GM23248 (cell line): Measurements from ENCODE around the gene DPP3. TPM values are rescaled to one million over a fixed set of nuclear protein-coding genes. Genes with fewer than 3 reads are reported as not detected.
"Not testable (repeated sequence)": the region's sequence is repeated elsewhere in the genome, so short reads cannot be mapped to it uniquely, and the experiment has no call there.

ENCODE experiments used
- DNase-seq: peaks from one replicate; pipeline ENCODE4 v3.0.0-alpha.2; 2015
- H2AFZ ChIP-seq: fragments of 200-600 bp; sonication (generic); 2 replicates; pipeline ENCODE4 v1.6.1; 2016; ENCODE audit warnings: antibody characterized with exemption
- H3F3A ChIP-seq: fragments of 200-600 bp; sonication (generic); 2 replicates; pipeline ENCODE4 v1.6.1; 2016; ENCODE audit warnings: mild to moderate bottlenecking, antibody characterized with exemption, mixed run types; ENCODE audit not compliant: insufficient read depth
- H3K27ac ChIP-seq: fragments of 200-600 bp; sonication (generic); 2 replicates; pipeline ENCODE4 v1.5.1; 2016; ENCODE audit warnings: mild to moderate bottlenecking
- H3K27me3 ChIP-seq: fragments of 200-600 bp; sonication (generic); replicated peaks from 2 replicates; pipeline ENCODE4 v1.6.1; 2016; ENCODE audit warnings: mild to moderate bottlenecking; ENCODE audit not compliant: insufficient read depth
- H3K36me3 ChIP-seq: fragments of 200-600 bp; sonication (generic); 2 replicates; pipeline ENCODE4 v1.6.1; 2016; ENCODE audit warnings: low read depth, mild to moderate bottlenecking
- H3K4me1 ChIP-seq: fragments of 200-600 bp; sonication (generic); 2 replicates; pipeline ENCODE4 v1.6.1; 2016; ENCODE audit warnings: mild to moderate bottlenecking; ENCODE audit not compliant: insufficient read depth
- H3K4me2 ChIP-seq: fragments of 200-600 bp; sonication (generic); one replicate; pipeline ENCODE4 v1.6.1; 2016; ENCODE audit warnings: mild to moderate bottlenecking; ENCODE audit not compliant: unreplicated experiment
- H3K4me3 ChIP-seq: fragments of 200-600 bp; sonication (generic); 2 replicates; pipeline ENCODE4 v1.5.1; 2016; ENCODE audit warnings: mild to moderate bottlenecking
- H3K79me2 ChIP-seq: fragments of 200-600 bp; sonication (generic); 2 replicates; pipeline ENCODE4 v1.6.1; 2016; ENCODE audit warnings: mild to moderate bottlenecking; ENCODE audit not compliant: insufficient read depth
- H3K9ac ChIP-seq: fragments of 200-600 bp; sonication (generic); 2 replicates; pipeline ENCODE4 v1.6.1; 2016; ENCODE audit warnings: mild to moderate bottlenecking
- H3K9me2 ChIP-seq: fragments of 200-600 bp; sonication (generic); 2 replicates; pipeline ENCODE4 v1.6.1; 2016; ENCODE audit warnings: mixed run types, mild to moderate bottlenecking, moderate library complexity; ENCODE audit not compliant: insufficient read depth
- H3K9me3 ChIP-seq: fragments of 200-600 bp; sonication (generic); one replicate; pipeline ENCODE4 v1.6.1; 2017; ENCODE audit warnings: low read depth
- H4K20me1 ChIP-seq: fragments of 200-600 bp; sonication (generic); 2 replicates; pipeline ENCODE4 v1.6.0; 2016; ENCODE audit not compliant: insufficient read depth
- EZH2 ChIP-seq: fragments of 200-600 bp; sonication (generic); IDR thresholded peaks from 2 replicates; pipeline ENCODE4 v1.6.1; 2018; ENCODE audit warnings: antibody characterized with exemption, mild to moderate bottlenecking; ENCODE audit not compliant: insufficient read depth, poor library complexity, severe bottlenecking
- EZH2phosphoT487 ChIP-seq: fragments of 200-600 bp; sonication (generic); IDR thresholded peaks from 2 replicates; pipeline ENCODE4 v1.6.1; 2018; ENCODE audit warnings: antibody characterized with exemption, moderate library complexity, mild to moderate bottlenecking, low read depth; ENCODE audit not compliant: insufficient read depth
- WGBS, 2 experiments: methylation state at CpG; one replicate each; pipeline ENCODE4 v1.1.6; 2015 to 2017; ENCODE audit warnings: low lambda C conversion rate in 2 of 2, low coverage in 1 of 2; ENCODE audit errors: missing lambda C conversion rate in 2 of 2; 5-methylcytosine and 5-hydroxymethylcytosine counted together
- in situ Hi-C: fragments of 300-500 bp; cut with MboI; formaldehyde crosslinking; loops from 2 replicates; pipeline ENCODE4 v1.15.0; 2020
- polyA plus RNA-seq: library from polyadenylated mRNA; unstranded; fragments of >200 nt; fragmentation: Nextera tagmentation; extraction: Ambion mirVana; gene quantifications from 2 replicates; pipeline ENCODE4 v1.2.1, GENCODE V29; 2016
- total RNA-seq: library from RNA; depleted of rRNA; stranded (reverse); fragments of >200 nt; shearing (Covaris generic); gene quantifications from 2 replicates; pipeline ENCODE4 v1.2.3, GENCODE V29; 2014; rRNA removed

The DPP3 gene
- 50.8 and 64.1 TPM in 2 replicates for total RNA-seq
- 33.5 and 34.7 TPM in 2 replicates for polyA plus RNA-seq

- peak; percentile 99 for DNase-seq
- peak within 1 kb of the TSS; percentile 88 for H3K27ac ChIP-seq
- H3K4me1 ChIP-seq, result 0 out of 2 replicates have a peak, but pooled peaks cover 8% of the 10 kb centered on the region
- H3F3A ChIP-seq, result no peaks in the 10 kb centered on the region
- H3K4me2 ChIP-seq, result peak within 1 kb of the TSS; percentile 86
- no peaks in the 10 kb centered on the region for H3K27me3 ChIP-seq
- H3K9me2 ChIP-seq, result no peaks in the 10 kb centered on the region
- peak within 1 kb of the TSS; percentile 85 for H3K4me3 ChIP-seq
- no peaks in the 10 kb centered on the region for H3K9me3 ChIP-seq
- H4K20me1 ChIP-seq, result no peaks in the 10 kb centered on the region
- no peak for TF ChIP-seq EZH2phosphoT487
- no peak for TF ChIP-seq EZH2
- peak within 1 kb of the TSS; percentile 96 for H3K9ac ChIP-seq
- H3K36me3 ChIP-seq, result no peaks in the 10 kb centered on the region
- in situ Hi-C loops, result no loop called here
- peak within 1 kb of the TSS; percentile 87 for H2AFZ ChIP-seq
- WGBS, 2 experiments, result 1 to 2% methylated on average over 47 to 62 of the region's 62 CpGs
- peaks cover 14% of the 10 kb centered on the region for H3K79me2 ChIP-seq
Observed at GRCh38 chr11:66480117-66480938, at the start of gene DPP3. TSS of gene DPP3 (plus strand) at chr11:66480434. CDS start at chr11:66482201, 1,767 bp downstream.

GRCh38 chr11:66431287-66431686 is 48.9 kb upstream of the DPP3 start:
- DNase-seq, H3K4me3 ChIP-seq, H4K20me1 ChIP-seq, H3K9me3 ChIP-seq, in situ Hi-C loops, H3F3A ChIP-seq, H3K9ac ChIP-seq, H3K4me1 ChIP-seq, H3K9me2 ChIP-seq, H3K36me3 ChIP-seq, H3K27me3 ChIP-seq, H3K4me2 ChIP-seq, H3K79me2 ChIP-seq, H2AFZ ChIP-seq, H3K27ac ChIP-seq: not testable (repeated sequence)

GRCh38 chr11:66431871-66432329 is 48.3 kb upstream of the DPP3 start:
- H3K27ac ChIP-seq, H3K9me3 ChIP-seq, H3K4me1 ChIP-seq, H3K79me2 ChIP-seq, H3K9me2 ChIP-seq, in situ Hi-C loops, H3K4me2 ChIP-seq, H3K4me3 ChIP-seq, H3F3A ChIP-seq, H4K20me1 ChIP-seq, H3K9ac ChIP-seq, H3K27me3 ChIP-seq, DNase-seq, H3K36me3 ChIP-seq, H2AFZ ChIP-seq: not testable (repeated sequence)
- WGBS, 2 experiments, result 86 to 91% methylated on average over 8 of the region's 8 CpGs

GRCh38 chr11:66432597-66432996 is 47.6 kb upstream of the DPP3 start:
- WGBS, 2 experiments, result 93 to 95% methylated on average over 7 of the region's 7 CpGs
- no peak for DNase-seq
- Histone ChIP-seq H3K27ac (no peak overlapping the region), H3K4me2 (no peak overlapping the region), H3K9me3 (no peaks in the 10 kb centered on the region), H3K9me2 (no peaks in the 10 kb centered on the region), H4K20me1 (no peaks in the 10 kb centered on the region), H3K9ac (no peak overlapping the region), H3K79me2 (no peaks in the 10 kb centered on the region), H2AFZ (no peak overlapping the region), H3F3A (no peaks in the 10 kb centered on the region), H3K4me1 (no peaks in the 10 kb centered on the region), H3K27me3 (no peaks in the 10 kb centered on the region), H3K4me3 (no peak overlapping the region), H3K36me3 (0 out of 2 replicates have a peak, but pooled peaks cover 10% of the 10 kb centered on the region)
- in situ Hi-C loops, result no loop called here
- no peak for TF ChIP-seq EZH2phosphoT487
- no peak for TF ChIP-seq EZH2
